D341Med (cell line): Measurements from ENCODE around the gene USP6NL.
"Not testable (repeated sequence)": the region's sequence is repeated elsewhere in the genome, so short reads cannot be mapped to it uniquely, and the experiment has no call there.

Experiments used
- DNase-seq: peaks from one replicate; pipeline ENCODE4 v3.0.0; 2012; ENCODE audit warnings: low spot score

The USP6NL gene

GRCh38 chr10:11611248-11612020 is at the start of gene USP6NL:
Gene USP6NL, minus strand, starts transcription at chr10:11611650. Its CDS starts 14,016 bp downstream, at chr10:11597634.
- peak; percentile 98 for DNase-seq

GRCh38 chr10:11658801-11659368 is 47.4 kb upstream of the USP6NL start:
- DNase-seq, result no peak

DNA sequence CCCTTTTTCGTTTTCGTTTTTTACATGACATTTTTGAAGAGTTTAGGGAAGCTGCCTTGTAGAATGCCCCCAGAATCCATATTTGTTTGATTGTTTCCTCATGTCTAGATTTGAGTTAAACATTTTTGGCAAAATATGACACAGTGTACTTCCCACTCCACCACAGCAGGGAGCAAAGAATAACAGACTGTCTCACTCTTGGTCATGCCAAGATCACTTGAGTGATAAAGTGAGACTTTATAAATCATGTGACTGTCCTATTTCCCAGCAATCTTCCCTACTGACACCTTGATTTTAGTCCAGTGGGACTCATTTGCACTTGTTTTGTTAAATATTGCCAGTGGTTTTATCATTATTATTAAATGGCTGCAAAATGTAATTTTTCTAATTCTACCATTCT is 44.4 kb upstream of the USP6NL start:
- DNase-seq, result no peak

DNA sequence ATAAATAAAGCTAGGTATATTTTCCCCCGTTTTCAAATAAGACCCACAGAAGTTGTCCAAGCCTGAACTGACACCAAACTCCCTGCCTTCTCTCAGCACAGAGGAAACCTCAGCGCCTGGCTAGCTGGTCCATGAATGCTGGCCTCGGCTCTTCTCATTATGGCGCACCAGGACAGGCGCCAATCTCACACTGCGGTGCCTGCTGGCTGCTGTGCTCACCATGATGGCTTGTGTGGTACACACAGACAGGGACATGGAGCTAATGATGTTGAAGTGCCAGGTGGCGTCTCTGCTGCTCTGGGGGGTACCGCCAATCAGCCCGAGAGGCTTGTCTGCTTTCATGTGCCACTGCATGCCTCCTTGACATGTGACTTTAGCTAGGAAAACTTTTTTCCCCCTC is 43.2 kb upstream of the USP6NL start:
- no peak for DNase-seq

GRCh38 chr10:11653758-11654471 is 42.5 kb upstream of the USP6NL start:
- DNase-seq, result no peak

DNA sequence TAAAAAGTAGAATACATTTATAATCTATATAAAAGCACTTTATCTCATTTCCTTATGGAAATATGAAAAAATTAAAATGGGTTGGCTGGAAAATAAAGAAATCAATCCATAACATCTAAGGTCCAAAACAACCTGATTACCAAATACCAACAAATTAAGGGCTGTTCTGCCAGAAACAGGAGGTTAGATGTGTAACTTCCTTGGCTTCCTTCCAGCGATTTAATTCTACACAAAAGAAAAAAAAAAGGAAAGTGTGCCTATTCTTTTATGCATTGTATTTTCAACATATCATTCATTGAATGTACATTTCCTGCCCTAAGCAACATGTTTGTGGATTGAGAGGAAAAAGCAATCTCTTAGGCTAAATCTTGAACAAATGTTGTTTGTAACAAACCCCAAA is 36.2 kb upstream of the USP6NL start:
- no peak for DNase-seq

DNA sequence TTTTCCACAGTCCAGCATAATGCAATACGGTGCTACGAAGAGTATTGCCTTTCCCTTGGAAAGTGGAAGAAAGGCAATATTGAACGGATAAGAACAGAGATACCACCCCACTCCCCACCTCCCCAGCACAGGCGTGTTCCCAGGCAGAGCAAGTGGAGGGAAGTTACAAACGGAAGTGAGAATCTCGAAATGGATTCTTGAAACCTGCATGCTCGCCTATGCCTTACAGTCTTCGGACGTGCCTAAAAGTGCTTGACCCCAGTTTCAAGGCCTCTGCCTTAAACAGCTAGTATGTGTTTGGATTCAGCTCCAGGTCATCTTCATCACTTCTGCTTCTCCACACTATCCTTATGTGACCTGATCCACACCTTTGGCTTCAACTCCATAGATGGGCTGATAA is 35.0 kb upstream of the USP6NL start:
- DNase-seq, result no peak

DNA sequence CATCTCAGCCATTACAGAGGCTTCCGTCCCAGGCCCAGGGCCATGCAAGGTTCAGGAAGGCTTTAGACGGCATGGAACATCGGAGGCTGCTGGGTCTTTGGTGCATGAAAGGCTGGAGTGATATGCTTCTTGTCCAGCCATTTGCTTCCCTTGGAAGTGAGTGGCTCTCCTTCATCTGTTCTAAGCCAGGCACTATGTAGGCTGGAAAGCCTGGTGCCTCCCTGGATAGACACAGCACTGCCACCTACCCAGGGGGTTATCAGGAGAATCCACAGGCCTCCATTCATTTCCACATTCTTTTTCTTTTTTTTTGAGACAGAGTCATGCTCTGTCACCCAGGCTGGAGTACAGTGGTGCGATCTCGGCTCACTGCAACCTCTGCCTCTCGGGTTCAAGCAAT is 31.6 kb upstream of the USP6NL start:
- DNase-seq, result no peak

- DNase-seq, result no peak
Observed at GRCh38 chr10:11642566-11642965, 31.1 kb upstream of the USP6NL start.

GRCh38 chr10:11639849-11640764 is 28.7 kb upstream of the USP6NL start:
- no peak for DNase-seq

- DNase-seq, result no peak
Observed at GRCh38 chr10:11639362-11639761, 27.9 kb upstream of the USP6NL start.

GRCh38 chr10:11638055-11638698 is 26.7 kb upstream of the USP6NL start:
- no peak for DNase-seq

DNA sequence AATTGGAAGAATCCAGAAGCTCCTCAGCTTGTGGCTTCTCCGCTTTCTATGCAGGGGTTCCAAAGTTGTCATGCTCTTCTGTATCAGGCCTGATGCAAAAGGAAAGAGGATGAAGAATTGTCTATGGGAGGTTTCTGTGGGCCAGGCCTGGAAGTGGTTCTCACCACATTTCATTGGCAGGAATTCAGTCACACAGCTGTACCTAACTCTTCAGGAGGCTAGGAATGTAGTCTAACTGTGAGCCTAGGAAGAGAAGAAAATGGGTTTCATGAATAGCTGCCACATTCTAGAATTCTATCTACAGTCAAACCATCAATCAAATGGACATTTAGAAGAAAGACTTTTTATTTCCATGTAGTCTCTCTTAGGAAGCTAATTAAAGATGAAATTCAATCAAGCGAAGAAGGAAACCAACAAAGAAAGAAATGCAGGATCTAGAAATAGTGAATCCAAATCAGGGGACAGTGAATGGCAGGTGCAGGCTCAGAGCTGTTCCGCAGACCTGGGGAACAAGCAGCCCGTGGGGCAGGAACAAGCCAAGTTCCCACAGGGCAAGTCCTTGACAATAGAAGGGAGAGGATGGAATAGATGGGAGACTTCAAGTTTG is 25.4 kb upstream of the USP6NL start:
- DNase-seq, result no peak

GRCh38 chr10:11631890-11632587 is 20.6 kb upstream of the USP6NL start:
- DNase-seq, result no peak

GRCh38 chr10:11631291-11631690 is 19.8 kb upstream of the USP6NL start:
- DNase-seq, result no peak

- no peak for DNase-seq
Observed at GRCh38 chr10:11629731-11630130, 18.3 kb upstream of the USP6NL start.

GRCh38 chr10:11627941-11628340 is 16.5 kb upstream of the USP6NL start:
- DNase-seq, result not testable (repeated sequence)

DNA sequence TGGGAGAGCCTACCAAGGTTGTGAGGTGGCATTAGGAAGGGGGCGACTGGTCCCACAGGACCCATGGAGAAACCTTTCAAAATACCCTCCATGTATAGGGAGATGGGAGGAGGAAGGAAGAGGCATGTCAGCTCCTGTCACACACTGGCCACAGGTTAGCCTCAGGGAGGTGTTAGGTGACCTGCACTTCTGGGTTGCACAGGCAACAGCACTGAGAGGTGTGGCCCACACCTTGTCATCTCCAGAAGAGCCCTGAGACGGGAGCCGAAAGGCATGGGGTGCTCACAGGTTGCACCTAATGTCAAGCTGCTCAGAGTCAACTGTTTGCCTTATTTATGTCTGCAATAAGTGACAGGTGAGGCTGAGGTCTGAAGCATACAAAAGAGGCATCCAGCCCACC is 14.6 kb upstream of the USP6NL start:
- no peak for DNase-seq

DNA sequence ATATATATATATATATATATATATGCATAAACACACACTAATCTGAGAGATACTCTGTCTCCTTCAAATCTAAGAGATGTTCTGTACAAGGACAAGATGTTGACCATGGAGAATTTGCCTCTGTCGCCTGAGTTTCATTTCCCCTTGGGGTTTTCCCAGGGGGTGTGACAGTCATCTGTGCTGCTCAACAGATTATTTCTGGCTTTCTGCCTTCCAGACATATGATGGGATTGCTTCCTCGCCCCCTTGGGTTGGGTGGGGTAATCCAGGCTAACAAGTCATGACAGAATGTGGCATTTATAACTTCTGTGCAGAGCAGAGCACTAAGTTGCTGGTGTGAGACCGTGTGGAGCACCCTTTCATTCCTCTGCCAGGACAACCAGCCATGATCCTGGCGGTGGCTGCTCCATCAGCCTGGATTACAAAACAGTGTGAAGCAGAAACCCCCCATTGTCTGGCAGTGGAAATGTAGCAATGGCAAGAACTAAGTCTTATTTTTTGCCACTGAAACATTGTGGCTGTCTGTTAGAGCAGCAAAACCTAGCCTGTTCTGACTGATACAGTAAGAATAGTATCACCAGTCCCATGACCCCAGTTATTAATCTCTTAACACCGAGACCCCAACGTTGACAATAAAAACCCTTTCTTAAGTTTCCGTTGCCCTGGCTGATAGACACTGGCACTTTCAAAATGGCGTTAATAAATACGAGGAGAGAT is 13.7 kb upstream of the USP6NL start:
- DNase-seq, result no peak

- no peak for DNase-seq
Observed at GRCh38 chr10:11617233-11617632, 5.8 kb upstream of the USP6NL start.
